ENCODE results near the gene KDELR3.

Gene KDELR3

DNA sequence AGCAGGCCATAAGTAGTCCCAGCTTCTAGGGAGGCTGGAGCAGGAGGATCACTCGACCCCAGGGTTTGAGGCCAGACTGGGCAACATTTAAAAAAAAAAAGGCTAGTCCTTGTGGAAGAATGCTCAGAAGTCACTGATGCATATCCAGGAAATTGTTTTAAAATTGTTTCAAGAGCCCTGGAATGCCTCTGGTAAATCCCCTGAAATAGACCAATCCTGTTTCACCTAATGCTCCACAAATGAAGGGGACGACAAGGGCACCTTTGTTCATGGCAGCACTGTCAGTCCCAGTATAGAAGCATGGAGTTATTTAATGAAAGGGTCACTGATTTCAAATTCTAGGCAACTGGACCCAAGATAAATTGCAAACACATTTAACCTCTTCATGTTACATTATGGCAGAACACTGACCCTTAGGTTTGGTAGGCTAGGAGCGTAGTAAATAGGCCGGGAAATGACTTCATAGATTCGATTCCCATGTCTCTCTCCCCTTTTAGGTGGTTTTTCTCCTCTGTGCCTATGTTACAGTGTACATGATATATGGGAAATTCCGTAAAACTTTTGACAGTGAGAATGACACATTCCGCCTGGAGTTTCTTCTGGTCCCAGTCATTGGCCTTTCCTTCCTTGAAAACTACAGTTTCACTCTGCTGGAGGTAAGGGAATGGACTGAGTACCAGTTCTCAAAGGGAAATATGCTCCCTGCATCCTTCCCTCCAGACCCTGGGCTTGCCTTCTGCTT is 11.4 kb downstream of the KDELR3 start:
- TF ChIP-seq SIN3A (IDR thresholded peaks at IDR 0.05; ENCODE audit: borderline replicate concordance, insufficient read depth, low read length) (no peak), REST (IDR thresholded peaks at IDR 0.05; ENCODE audit: insufficient read depth in 1 of 2, low read depth in 2 of 2, low read length in 2 of 2) (no peak), TAF1 (IDR thresholded peaks at IDR 0.05; ENCODE audit: borderline replicate concordance, insufficient read depth, low read length) (no peak), POLR2AphosphoS5 (IDR thresholded peaks at IDR 0.05; ENCODE audit: low read depth, low read length) (no peak), FOXP2 (optimal IDR thresholded peaks at IDR 0.05; ENCODE audit: borderline replicate concordance, extremely low read depth, extremely low read length, insufficient read depth) (no peak)

- TF ChIP-seq POLR2AphosphoS5 (IDR thresholded peaks at IDR 0.05; ENCODE audit: low read depth, low read length) = no peak
Observed at GRCh38 chr22:38481162-38481870, 13.4 kb downstream of the KDELR3 start.

DNA sequence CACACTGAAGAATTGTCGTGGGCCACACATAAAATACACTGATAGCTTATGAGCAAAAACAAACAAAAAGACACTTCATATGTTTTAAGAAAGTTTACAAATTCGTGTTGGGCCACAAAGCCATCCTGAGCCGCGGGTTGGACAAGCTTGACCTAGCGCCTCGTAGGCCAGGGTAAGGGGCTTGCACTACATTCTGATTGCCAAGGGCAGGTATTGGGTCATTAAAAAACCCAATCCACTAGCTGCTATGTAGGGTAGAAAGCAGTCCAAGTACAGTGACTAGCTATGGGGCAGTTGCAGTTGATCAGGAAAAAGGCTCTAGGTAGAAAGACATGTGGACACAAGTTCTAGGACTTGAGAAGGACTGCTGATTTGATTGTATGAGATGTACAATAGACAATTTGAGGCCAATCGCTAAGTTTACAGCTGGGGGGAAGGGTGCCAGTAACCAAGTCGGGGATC is 14.0 kb downstream of the KDELR3 start:
- no peak for TF ChIP-seq REST (IDR thresholded peaks at IDR 0.05; ENCODE audit: insufficient read depth in 1 of 2, low read depth in 2 of 2, low read length in 2 of 2)
- no peak for TF ChIP-seq TAF1 (IDR thresholded peaks at IDR 0.05; ENCODE audit: borderline replicate concordance, insufficient read depth, low read length)
- TF ChIP-seq SIN3A (IDR thresholded peaks at IDR 0.05; ENCODE audit: borderline replicate concordance, insufficient read depth, low read length) = no peak
- no peak for TF ChIP-seq FOXP2 (optimal IDR thresholded peaks at IDR 0.05; ENCODE audit: borderline replicate concordance, extremely low read depth, extremely low read length, insufficient read depth)
- TF ChIP-seq POLR2AphosphoS5 (IDR thresholded peaks at IDR 0.05; ENCODE audit: low read depth, low read length) = no peak; the same call in 1 of the 2 replicates

DNA sequence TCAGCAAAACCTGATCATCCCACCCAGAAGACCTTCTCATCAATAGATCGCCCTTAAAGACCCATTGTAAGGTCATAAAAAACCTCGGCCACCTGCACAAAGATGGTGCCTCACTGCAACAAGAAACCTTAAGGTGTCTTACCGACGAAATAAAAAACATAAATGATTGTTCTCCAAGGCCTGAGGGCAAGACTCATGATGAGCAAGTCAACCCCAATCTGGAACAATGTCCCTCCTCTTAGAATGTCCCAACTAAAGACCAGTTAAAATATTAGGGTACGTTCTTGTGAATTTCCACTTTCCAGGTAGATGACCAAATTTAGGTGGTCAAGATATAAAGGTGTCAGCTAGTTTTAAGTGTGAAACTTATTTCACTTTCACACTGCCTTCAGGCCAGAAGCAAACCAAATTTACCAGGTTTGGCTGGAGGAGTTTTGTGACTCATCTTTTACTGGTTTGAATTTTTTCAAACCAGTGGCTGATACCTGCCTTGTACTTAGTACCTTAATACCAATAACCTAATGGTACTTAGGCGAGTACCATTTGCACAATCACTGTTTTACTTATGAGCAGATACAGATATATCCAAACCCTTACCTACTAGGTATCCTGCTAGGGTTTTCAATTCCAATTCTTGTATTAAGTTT is 14.9 kb downstream of the KDELR3 start:
- peak; percentile 42; the same call in 1 of the 2 replicates for TF ChIP-seq POLR2AphosphoS5 (IDR thresholded peaks at IDR 0.05; ENCODE audit: low read depth, low read length)
- peak; percentile 7; the same call in 1 of the 2 replicates for TF ChIP-seq SIN3A (IDR thresholded peaks at IDR 0.05; ENCODE audit: borderline replicate concordance, insufficient read depth, low read length)
- TF ChIP-seq TAF1 (IDR thresholded peaks at IDR 0.05; ENCODE audit: borderline replicate concordance, insufficient read depth, low read length) = no peak
- TF ChIP-seq FOXP2 (optimal IDR thresholded peaks at IDR 0.05; ENCODE audit: borderline replicate concordance, extremely low read depth, extremely low read length, insufficient read depth) = no peak
- TF ChIP-seq REST (IDR thresholded peaks at IDR 0.05; ENCODE audit: insufficient read depth in 1 of 2, low read depth in 2 of 2, low read length in 2 of 2) = no peak

- TF ChIP-seq SIN3A (IDR thresholded peaks at IDR 0.05; ENCODE audit: borderline replicate concordance, insufficient read depth, low read length) = no peak
- no peak for TF ChIP-seq TAF1 (IDR thresholded peaks at IDR 0.05; ENCODE audit: borderline replicate concordance, insufficient read depth, low read length)
- no peak for TF ChIP-seq POLR2AphosphoS5 (IDR thresholded peaks at IDR 0.05; ENCODE audit: low read depth, low read length)
- no peak for TF ChIP-seq FOXP2 (optimal IDR thresholded peaks at IDR 0.05; ENCODE audit: borderline replicate concordance, extremely low read depth, extremely low read length, insufficient read depth)
- no peak for TF ChIP-seq REST (IDR thresholded peaks at IDR 0.05; ENCODE audit: insufficient read depth in 1 of 2, low read depth in 2 of 2, low read length in 2 of 2)
Observed at GRCh38 chr22:38484244-38484643, 16.3 kb downstream of the KDELR3 start.
